GM19372 (cell line): Measurements from ENCODE around the gene FAM170B.

Experiments used
- ATAC-seq: cut with Tn5 transposase; IDR thresholded peaks from one replicate; pipeline ENCODE4 v1.9.1; 2021; ENCODE audit warnings: mild to moderate bottlenecking, low read depth, moderate library complexity; ENCODE audit not compliant: unreplicated experiment

The FAM170B gene

GRCh38 chr10:49109669-49110340 lies 24.0 kb downstream of the FAM170B start:
- ATAC-seq: no peak

- no peak for ATAC-seq
These were observed 25.2 kb downstream of the FAM170B start for GRCh38 chr10:49108656-49109055.

- no peak for ATAC-seq
These were observed 25.9 kb downstream of the FAM170B start for GRCh38 chr10:49107887-49108267.

- no peak for ATAC-seq
These were observed 26.5 kb downstream of the FAM170B start for GRCh38 chr10:49107111-49107886.

GRCh38 chr10:49106451-49106850 lies 27.4 kb downstream of the FAM170B start:
- ATAC-seq: no peak

- no peak for ATAC-seq
These were observed 28.7 kb downstream of the FAM170B start for GRCh38 chr10:49105076-49105475.

GRCh38 chr10:49104323-49104722 lies 29.5 kb downstream of the FAM170B start:
- ATAC-seq: no peak

GRCh38 chr10:49103761-49104160 lies 30.1 kb downstream of the FAM170B start:
- no peak for ATAC-seq

GRCh38 chr10:49099046-49099445 lies 34.8 kb downstream of the FAM170B start:
- no peak for ATAC-seq

- ATAC-seq: no peak
These were observed 36.9 kb downstream of the FAM170B start for GRCh38 chr10:49096890-49097445.

GRCh38 chr10:49094646-49095045 lies 39.2 kb downstream of the FAM170B start:
- no peak for ATAC-seq

- ATAC-seq: no peak
These were observed 39.9 kb downstream of the FAM170B start for GRCh38 chr10:49093922-49094321.

- ATAC-seq: no peak
These were observed 41.3 kb downstream of the FAM170B start for GRCh38 chr10:49092477-49092876.

- no peak for ATAC-seq
These were observed 42.2 kb downstream of the FAM170B start for GRCh38 chr10:49091450-49092210.

GRCh38 chr10:49090696-49091380 lies 43.0 kb downstream of the FAM170B start:
- no peak for ATAC-seq

GRCh38 chr10:49090189-49090575 lies 43.6 kb downstream of the FAM170B start:
- no peak for ATAC-seq

GRCh38 chr10:49089557-49090188 lies 44.1 kb downstream of the FAM170B start:
- no peak for ATAC-seq

GRCh38 chr10:49089152-49089551 lies 44.7 kb downstream of the FAM170B start:
- ATAC-seq: no peak

- ATAC-seq: no peak
These were observed 46.9 kb downstream of the FAM170B start for GRCh38 chr10:49086889-49087288.

- ATAC-seq: no peak
These were observed 50.6 kb downstream of the FAM170B start for GRCh38 chr10:49083261-49083660.
